HG02763 (cell line): ENCODE results near the gene ZNF768.
"Not testable (repeated sequence)": the region's sequence is repeated elsewhere in the genome, so short reads cannot be mapped to it uniquely, and the experiment has no call there.

Source experiments
- ATAC-seq: cut with Tn5 transposase; IDR thresholded peaks from one replicate; pipeline ENCODE4 v1.9.1; 2021; ENCODE audit warnings: mild to moderate bottlenecking, moderate library complexity; ENCODE audit not compliant: unreplicated experiment

ZNF768 gene

DNA sequence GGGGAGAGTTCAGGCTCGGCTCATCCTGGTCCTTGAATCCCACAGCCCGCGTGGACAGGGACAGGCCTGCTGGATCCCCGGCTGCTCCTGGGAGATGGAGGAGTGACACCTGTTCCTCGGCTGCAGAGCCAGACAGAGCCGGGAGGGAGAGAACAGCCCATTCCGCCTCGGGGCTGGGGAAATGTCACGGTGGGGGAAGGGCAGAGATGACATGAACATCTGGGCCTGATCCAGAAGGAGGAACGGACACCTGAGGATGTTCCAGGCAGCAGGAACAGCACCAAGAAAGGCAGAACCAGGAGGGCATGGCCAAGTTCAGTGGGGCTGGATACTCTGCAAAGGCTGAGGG is 29.7 kb upstream of the ZNF768 start:
- ATAC-seq, result no peak

GRCh38 chr16:30555315-30556124 is 29.2 kb upstream of the ZNF768 start:
- ATAC-seq, result no peak

DNA sequence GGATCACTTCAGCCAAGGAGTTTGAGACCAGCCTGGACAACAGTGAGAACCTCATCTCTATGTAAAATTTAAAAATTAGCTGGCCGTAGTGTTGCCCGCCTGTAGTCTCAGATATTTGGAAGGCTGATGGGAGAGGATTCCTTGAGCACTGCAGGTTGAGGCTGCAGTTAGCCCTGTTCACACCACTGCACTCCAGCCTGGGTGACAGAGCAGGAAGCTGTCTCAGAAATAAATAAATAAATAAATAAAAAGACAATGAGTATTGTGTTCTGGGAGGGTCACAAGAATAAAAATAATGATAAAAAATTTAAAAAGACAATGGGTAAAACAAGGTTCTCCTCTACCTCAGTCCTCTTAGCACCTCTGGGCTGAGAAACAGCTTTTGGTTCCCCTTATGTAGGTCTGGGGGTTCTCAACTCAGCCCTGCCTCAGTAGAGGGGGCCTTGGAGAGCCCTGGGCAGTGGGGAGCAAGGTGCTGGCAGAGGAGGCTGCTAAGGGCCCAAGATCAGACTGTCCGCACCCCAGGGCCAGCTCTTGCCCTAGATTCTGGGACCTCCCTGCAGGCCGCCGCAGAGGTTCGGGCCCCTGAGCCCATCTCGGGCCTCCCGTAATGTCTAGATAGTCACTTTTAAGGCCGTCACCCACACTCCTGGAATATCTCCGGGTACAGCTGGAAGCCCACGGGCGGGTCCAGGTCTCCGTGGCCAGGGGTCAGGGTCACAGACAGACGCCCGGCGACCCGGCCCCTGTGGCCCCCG is 28.4 kb upstream of the ZNF768 start:
- ATAC-seq, result no peak

- ATAC-seq, result no peak
These were observed 27.1 kb upstream of the ZNF768 start for GRCh38 chr16:30553393-30553899.

GRCh38 chr16:30552956-30553355 is 26.6 kb upstream of the ZNF768 start:
- no peak for ATAC-seq

GRCh38 chr16:30551781-30552180 is 25.4 kb upstream of the ZNF768 start:
- no peak for ATAC-seq

- ATAC-seq, result no peak
These were observed 22.3 kb upstream of the ZNF768 start for GRCh38 chr16:30548416-30549253.

- ATAC-seq, result no peak
These were observed 19.7 kb upstream of the ZNF768 start for GRCh38 chr16:30546115-30546514.

- ATAC-seq, result no peak
These were observed 16.7 kb upstream of the ZNF768 start for GRCh38 chr16:30543067-30543466.

DNA sequence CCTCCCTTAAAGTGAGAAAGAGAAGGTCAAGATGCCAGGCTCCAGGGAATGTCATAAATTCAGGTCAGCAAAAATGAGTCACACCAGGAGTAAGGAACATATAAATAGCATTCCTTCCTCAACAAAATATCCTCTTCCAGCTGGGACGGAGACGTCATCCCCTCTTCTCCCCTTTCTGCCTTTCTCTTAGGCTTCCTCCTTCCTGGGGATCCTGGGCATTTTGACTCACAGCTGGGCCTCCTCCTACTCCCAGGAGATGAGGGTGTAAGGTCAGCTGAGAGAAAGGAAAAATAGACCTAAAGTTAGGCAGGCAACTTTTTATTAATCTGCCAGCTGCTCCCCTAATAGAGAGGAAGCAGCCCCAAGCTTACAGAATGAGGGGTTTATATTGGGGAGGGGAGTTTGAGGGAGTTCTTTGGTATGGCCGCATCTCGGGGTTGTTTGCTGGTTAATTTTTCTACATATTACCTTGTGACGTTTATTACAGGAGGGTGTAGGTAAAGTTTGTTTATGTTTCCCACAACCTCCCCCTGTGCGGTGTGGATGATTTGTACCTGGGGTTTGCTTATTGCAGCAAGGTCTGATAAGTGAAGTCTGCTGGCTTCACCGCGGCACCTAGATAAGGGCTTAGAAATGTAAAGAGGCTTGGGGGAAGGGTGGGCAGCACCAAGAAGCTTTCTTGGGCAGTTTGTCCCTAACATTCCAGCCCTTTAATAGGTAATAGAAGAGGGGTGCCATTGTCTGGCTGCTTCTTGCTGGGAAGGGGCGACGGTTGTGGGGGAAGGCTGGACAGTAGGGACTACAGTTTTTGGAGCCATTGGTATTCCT is 15.3 kb upstream of the ZNF768 start:
- ATAC-seq, result no peak

DNA sequence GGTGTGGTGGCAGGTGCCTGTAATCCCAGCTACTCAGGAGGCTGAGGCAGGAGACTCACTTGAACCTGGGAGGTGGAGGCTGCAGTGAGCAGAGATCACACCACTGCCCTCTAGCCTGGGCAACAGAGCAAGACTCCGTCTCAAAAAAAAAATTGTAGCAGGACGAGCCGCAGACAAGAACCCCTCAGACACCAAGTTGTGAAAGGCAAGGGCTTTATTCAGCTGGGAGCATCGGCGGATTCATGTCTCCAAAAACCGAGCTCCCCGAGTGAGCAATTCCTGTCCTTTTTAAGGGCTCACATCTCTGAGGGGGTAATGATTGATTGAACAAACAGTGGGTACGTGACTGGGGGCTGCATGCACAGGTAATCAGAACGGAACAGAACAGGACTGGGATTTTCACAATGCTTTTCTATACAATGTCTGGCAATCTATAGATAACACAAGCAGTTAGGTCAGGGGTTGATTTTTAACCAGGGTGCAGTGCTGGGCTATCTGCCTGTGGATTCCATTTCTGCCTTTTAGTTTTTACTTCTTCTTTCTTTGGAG is 14.6 kb upstream of the ZNF768 start:
- not testable (repeated sequence) for ATAC-seq

- not testable (repeated sequence) for ATAC-seq
These were observed 13.7 kb upstream of the ZNF768 start for GRCh38 chr16:30539986-30540526.

- no peak for ATAC-seq
These were observed 12.9 kb upstream of the ZNF768 start for GRCh38 chr16:30539000-30539964.

GRCh38 chr16:30536391-30537024 is 10.1 kb upstream of the ZNF768 start:
- not testable (repeated sequence) for ATAC-seq

GRCh38 chr16:30535777-30536190 is 9.4 kb upstream of the ZNF768 start:
- no peak for ATAC-seq

- ATAC-seq, result peak; percentile 14
These were observed 8.9 kb upstream of the ZNF768 start for GRCh38 chr16:30535106-30535776.

DNA sequence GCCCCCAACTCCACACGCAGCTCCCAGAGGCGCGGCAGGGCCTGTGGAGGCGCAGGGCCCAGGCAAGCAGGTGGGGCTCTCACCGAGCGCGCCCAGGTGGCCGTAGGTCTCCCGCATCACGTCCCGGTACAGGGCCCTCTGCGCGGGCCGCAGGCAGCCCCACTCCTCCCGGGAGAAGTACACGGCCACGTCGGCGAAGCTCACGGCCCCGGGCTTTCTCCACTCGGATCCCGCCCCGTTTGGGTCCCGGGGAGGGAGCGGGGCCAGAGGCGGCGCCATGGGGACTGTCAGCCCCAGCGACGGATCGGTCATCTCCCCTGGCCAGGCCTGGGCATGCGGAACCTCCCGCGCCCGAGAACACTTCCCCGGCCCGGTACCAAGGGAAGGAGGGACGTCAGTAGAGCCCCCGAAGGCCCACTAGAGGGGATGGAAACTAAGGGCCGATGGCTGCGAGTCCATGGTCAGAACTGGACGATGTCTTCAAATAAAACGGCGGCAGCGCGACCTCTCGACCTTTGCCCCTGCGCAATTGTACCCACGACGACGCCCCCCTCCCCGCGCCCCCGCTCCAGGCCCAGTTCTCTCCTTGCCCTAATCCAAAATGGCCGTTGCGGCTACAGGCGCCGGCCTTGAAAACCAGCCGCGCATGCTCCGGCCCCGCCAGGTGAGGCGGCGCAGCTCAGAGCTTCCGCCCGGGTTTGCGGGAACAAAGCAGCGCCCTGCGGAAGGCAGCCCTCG is 8.2 kb upstream of the ZNF768 start, which contains the start of gene ZNF747:
Gene ZNF747, minus strand, starts transcription at position 491 of the 738 bp plus-strand sequence. Its CDS starts 179 bp downstream, at position 312.
- ATAC-seq, result peak; percentile 63
